HG03159 (cell line): ENCODE measurements around the gene TRIM2.

Experiments
- ATAC-seq: cut with Tn5 transposase; IDR thresholded peaks from one replicate; pipeline ENCODE4 v1.9.1; 2021; ENCODE audit warnings: mild to moderate bottlenecking, moderate library complexity; ENCODE audit not compliant: unreplicated experiment

TRIM2 gene

DNA sequence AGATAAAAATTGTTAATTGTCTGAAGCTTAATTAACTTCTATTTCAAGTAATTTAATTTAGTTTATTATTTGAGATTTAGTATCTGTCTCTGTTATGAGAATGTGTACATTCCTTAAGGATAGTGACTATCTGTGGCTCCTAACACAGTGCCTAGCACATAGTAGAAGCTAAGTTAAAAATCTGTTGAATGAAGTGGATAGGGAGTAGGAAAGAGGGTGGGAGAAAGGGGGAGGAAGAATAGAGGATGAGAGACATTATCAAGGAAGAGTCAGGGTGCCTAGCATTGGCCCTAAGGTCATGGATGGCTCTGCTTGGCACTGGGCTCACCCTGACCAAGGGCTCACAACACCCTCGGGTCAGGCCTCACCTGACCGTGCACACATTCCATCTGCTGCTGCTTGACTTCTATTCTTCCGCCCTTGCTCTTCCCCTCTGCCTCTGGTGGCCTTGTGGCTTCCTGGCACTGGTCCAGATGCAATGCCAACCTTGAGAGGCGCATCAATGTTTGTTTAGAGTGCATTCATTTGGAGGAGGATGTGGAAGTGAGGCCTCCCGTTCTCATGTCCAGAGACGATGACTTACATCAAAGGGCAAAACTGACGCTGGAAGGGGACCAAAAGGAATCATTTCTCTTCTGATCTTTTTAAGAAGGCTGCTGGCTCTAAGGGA, 42.3 kb downstream of the TRIM2 start:
- ATAC-seq = no peak

- ATAC-seq = no peak
These were observed 42.9 kb downstream of the TRIM2 start for GRCh38 chr4:153247116-153247490.

DNA sequence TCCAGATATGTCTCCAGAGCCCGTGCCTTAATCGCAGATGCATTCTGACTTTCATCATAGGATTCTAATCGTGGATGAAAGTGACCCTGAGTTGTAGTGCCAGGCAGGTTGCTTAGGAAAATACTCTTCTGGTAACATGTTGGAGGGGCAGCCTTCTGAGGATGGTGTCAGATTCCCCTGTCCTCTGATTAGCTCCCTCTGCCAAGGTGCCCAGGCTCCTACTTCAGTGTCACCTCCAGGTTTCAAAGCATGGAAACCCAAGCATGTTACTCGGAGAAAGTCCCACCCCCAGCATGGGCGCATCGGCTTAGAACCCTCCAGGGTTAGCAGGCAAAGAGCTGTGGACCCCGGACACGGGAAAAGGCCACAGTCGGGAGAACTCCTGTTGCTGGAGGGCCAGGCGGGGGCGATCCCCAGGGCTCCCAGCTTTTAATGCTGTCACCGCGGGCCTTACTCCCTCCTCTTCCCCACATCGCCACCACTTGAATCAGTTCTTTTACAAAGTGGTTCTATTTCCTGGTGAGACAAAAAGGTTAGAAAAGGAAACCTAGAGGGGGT, 44.5 kb downstream of the TRIM2 start:
- ATAC-seq = peak; percentile 12

GRCh38 chr4:153249199-153250041, 45.2 kb downstream of the TRIM2 start:
- peak; percentile 98 for ATAC-seq

GRCh38 chr4:153252122-153252521, 47.9 kb downstream of the TRIM2 start:
- ATAC-seq = peak; percentile 36

DNA sequence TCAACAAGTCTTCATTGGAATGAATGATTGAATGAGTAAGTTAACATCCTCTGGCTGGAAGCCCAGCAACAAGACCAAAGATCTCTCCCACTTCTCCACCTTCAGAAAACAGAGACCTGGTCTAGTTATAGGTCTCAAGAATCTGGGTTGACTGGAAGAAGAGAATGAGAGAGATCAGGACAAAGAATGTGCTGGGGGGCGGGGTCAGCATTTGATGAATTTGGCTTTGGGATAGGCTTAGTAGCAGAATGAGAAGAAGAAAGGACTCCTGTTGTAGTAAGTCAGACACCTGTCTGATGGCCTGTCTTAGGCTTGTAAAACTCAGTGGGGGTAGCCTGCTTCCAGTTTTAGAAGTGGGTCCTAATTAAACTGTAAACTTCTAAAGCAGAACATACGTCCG, 51.0 kb downstream of the TRIM2 start:
- no peak for ATAC-seq

DNA sequence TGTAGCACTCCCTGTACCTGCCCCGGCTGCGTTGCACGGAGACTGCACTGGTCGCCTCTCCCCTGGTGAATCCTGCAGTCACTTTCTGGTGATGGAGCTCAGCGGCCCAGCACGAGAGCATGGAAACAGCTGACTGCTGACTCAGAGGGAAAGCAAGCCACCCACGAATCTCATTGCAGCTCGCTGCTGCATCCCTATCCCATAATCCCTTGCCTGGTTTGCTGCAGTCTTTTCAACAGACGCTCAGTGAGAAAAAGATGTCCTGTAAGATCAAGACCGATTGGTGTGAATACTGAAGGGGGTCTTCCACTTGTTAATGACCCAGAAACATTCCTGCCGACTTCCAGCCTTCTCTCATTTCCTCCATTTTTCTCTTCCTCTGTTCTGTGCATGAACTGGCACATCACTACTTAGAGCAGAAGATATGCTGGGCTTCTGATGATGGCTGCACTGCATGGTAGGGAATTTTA, 52.9 kb downstream of the TRIM2 start:
- ATAC-seq = no peak

GRCh38 chr4:153257991-153258390, 53.7 kb downstream of the TRIM2 start:
- no peak for ATAC-seq

DNA sequence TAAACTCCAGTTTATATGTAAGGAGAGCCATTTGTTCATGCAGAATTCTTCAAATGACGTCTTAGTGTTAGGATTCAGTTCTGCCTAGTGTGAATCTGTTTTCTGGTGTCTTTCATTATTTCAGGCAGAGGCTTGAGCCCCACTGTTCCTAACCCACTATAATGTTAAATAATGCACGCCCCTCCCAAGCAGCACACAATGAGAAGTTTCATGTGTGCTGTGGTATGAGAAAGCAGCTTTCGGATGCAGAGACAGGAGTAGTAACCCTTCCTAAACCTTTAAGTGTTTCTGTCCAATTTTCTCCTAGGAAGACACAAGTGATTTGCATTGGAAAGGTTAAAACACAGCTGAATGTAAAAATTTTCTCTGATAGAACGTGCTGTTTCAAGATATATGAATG, 54.5 kb downstream of the TRIM2 start:
- ATAC-seq = no peak

- ATAC-seq = no peak
These were observed 55.4 kb downstream of the TRIM2 start for GRCh38 chr4:153259661-153260060.

- no peak for ATAC-seq
These were observed 55.9 kb downstream of the TRIM2 start for GRCh38 chr4:153260132-153260531.

DNA sequence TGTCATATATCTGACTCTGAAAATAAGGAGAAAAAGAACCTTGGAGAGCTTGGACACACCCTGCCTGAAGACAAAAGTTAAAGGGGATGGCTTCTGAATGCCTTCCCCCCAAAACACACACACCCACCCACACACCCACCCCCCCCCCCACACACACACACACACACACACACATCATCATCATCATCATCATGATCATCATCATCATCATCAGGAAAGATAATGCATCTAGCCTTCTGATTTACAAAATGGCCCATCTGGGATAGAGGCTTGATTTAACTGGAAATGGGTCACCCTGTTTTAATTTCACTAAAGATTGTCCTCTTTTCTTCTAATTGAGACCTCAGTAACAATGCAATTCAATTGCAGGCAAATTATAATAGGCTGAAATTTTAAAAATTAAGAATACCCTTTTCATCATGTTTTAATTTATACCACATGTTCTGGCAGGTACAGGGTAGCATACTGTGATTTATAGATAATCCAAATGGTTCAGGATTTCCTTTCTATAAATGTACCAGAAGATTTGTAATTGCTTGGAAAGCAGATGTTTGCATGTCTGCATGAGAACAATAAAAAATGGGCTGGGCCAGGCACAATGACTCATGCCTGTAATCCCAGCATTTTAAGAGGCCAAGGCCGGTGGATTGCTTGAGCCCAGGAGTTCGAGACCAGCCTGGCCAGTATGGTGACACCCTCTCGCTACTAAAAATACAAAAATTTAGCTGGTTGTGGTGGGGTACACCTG, 56.5 kb downstream of the TRIM2 start:
- no peak for ATAC-seq

- no peak for ATAC-seq
These were observed 57.2 kb downstream of the TRIM2 start for GRCh38 chr4:153261461-153261860.

DNA sequence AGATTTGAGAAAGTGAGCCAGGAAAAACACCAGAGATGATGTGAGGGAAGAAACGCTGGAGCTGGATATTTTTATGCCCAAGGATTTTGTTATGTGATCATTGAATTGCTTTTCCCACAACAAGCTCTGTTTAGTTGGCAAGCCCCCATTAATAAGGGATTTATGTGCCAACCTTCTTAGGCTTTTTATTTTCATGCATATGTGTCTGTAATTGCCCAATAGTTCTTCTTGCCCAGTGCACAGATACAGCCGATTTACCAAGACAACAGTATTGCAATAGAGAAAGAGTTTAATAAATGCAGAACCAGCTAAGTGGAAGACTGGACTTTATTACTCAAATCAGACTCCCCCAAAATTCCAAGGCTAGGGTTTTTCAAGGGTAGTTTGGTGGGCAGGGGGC, 57.7 kb downstream of the TRIM2 start:
- no peak for ATAC-seq

GRCh38 chr4:153265306-153266047, 61.2 kb downstream of the TRIM2 start:
- no peak for ATAC-seq

GRCh38 chr4:153266988-153267387, 62.7 kb downstream of the TRIM2 start:
- ATAC-seq = no peak

- no peak for ATAC-seq
These were observed 63.6 kb downstream of the TRIM2 start for GRCh38 chr4:153267890-153268289.

DNA sequence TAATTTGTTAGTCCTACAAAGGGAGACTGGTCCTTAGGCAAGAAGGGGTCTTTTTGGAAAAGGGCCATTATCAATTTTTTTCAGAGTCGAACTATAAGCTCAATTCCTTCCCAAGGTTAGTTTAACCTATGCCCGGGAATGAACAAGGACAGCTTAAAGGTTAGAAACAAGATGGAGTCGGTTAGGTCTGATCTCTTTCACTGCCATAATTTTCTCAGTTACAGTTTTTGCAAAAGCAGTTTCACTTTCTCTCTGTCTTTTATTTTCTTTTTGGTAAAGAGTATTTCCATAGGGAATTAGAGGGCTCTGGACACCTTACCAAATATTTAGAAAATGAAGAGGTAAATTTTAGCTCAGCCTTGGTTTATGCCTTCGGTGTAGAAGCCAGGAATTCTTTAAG, 64.1 kb downstream of the TRIM2 start:
- no peak for ATAC-seq

GRCh38 chr4:153269218-153269990, 65.2 kb downstream of the TRIM2 start:
- no peak for ATAC-seq

GRCh38 chr4:153270361-153270760, 66.1 kb downstream of the TRIM2 start:
- no peak for ATAC-seq
